Spinal cord (tissue), 10 donors: ENCODE data around the gene DZIP1L. TPM values are rescaled to one million over a fixed set of nuclear protein-coding genes. Genes with fewer than 3 reads are reported as not detected.
A peak's percentile ranks its signal among the peaks of the same experiment; 100 is the strongest.
"Not testable (repeated sequence)": the region's sequence is repeated elsewhere in the genome, so short reads cannot be mapped to it uniquely, and the experiment has no call there.

Experiments
- DNase-seq, 6 donors: peaks; one replicate each; pipeline versions ENCODE4 v3.0.0 to v3.0.0-alpha.2; 2013 to 2015; ENCODE audit warnings: low spot score in 6 of 6, low read depth in 4 of 6
- H3K27ac ChIP-seq: one replicate; pipeline ENCODE4 v1.5.1; 2013; ENCODE audit warnings: low read depth, low read length, control low read depth
- H3K27me3 ChIP-seq: one replicate; pipeline ENCODE4 v1.6.1; 2013; ENCODE audit warnings: low read length; ENCODE audit not compliant: control insufficient read depth, insufficient read depth
- H3K36me3 ChIP-seq: one replicate; pipeline ENCODE4 v1.6.1; 2013; ENCODE audit warnings: low read length; ENCODE audit not compliant: control insufficient read depth, insufficient read depth
- H3K4me1 ChIP-seq: one replicate; pipeline ENCODE4 v1.6.1; 2013; ENCODE audit warnings: low read length; ENCODE audit not compliant: control insufficient read depth, insufficient read depth
- H3K4me3 ChIP-seq: one replicate; pipeline ENCODE4 v1.5.1; 2013; ENCODE audit warnings: low read depth, low read length, control low read depth
- H3K9me3 ChIP-seq: one replicate; pipeline ENCODE4 v1.6.1; 2013; ENCODE audit warnings: low read length; ENCODE audit not compliant: control insufficient read depth, insufficient read depth
- WGBS: methylation state at CpG from one replicate; pipeline ENCODE4 v1.1.5; 2013; ENCODE audit warnings: missing lambda C conversion rate; ENCODE audit not compliant: insufficient coverage; 5-methylcytosine and 5-hydroxymethylcytosine counted together
- long read RNA-seq, 4 donors: transcript quantifications; one replicate each; lab custom pipeline, GENCODE V29; 2026
- polyA plus RNA-seq, 2 donors: library from polyadenylated mRNA; unstranded; fragments of 120-200 nt; gene quantifications; one replicate each; pipeline ENCODE4 v1.2.1, GENCODE V29; 2013; ENCODE audit not compliant: insufficient read length in 2 of 2
- total RNA-seq, 2 donors: library from RNA; depleted of rRNA in 1 of 2; stranded (reverse); fragments of 120-200 nt in 1 of 2; fragments of >200 nt in 1 of 2; gene quantifications; one replicate each; pipeline versions ENCODE4 v1.2.3 to v1.2.4, GENCODE V29; 2013 to 2014
- donor health status: healthy.

DZIP1L gene, protein sequence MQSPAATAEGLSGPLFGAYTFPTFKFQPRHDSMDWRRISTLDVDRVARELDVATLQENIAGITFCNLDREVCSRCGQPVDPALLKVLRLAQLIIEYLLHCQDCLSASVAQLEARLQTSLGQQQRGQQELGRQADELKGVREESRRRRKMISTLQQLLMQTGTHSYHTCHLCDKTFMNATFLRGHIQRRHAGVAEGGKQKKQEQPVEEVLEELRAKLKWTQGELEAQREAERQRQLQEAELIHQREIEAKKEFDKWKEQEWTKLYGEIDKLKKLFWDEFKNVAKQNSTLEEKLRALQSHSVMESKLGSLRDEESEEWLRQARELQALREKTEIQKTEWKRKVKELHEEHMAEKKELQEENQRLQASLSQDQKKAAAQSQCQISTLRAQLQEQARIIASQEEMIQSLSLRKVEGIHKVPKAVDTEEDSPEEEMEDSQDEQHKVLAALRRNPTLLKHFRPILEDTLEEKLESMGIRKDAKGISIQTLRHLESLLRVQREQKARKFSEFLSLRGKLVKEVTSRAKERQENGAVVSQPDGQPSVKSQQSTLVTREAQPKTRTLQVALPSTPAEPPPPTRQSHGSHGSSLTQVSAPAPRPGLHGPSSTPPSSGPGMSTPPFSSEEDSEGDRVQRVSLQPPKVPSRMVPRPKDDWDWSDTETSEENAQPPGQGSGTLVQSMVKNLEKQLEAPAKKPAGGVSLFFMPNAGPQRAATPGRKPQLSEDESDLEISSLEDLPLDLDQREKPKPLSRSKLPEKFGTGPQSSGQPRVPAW
- total RNA-seq: 10 to 100 TPM; 10.8 to 28.4 TPM
- polyA plus RNA-seq: 10 to 100 TPM; 14.5 to 14.8 TPM
- long read RNA-seq, donor 1, partial matches to known transcripts: 0 of 1 reads
- long read RNA-seq, donor 1, other reads (novel, unspliced or antisense): 0 of 1 reads
- long read RNA-seq, donor 2: 0 reads
- long read RNA-seq, donor 3, partial matches to known transcripts: 0 of 1 reads
- long read RNA-seq, donor 3, other reads (novel, unspliced or antisense): 0 of 1 reads
- long read RNA-seq, donor 4, partial matches to known transcripts: 0 of 1 reads
- long read RNA-seq, donor 4, other reads (novel, unspliced or antisense): 0 of 1 reads

GRCh38 chr3:138114988-138115971 is at the start of gene DZIP1L:
TSS of gene DZIP1L (minus strand) at chr3:138115608. CDS start at chr3:138103971, 11,637 bp downstream.
- DNase-seq: peak in 4 of 6 donors; percentile 36 to 87 (median 74)

DNA sequence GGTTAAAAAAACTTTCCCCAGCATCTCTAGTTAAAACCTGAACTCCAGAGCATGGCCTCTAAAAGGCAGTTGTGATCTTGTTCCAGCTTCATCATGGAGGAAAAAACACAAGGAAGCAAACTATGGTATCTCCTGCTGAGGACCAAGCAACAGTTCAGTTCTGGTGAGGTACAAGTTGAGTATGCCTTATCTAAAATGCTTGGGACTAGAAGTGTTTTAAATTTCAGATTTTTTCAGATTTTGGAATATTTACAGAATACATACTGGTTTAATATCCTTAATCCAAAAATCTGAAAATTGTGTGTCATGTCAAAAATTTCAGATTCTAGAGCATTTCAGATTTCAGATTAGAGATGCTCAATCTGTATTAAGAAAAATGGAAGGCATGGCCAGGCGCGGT is 49.7 kb upstream of the DZIP1L start:
- no peaks in the 10 kb centered on the region for H3K9me3 ChIP-seq
- no peak overlapping the region for H3K27ac ChIP-seq
- no peak for DNase-seq
- no peaks in the 10 kb centered on the region for H3K27me3 ChIP-seq
- H3K36me3 ChIP-seq: peaks cover 39% of the 10 kb centered on the region
- no peak overlapping the region for H3K4me3 ChIP-seq
- WGBS: 95% methylated on average over 2 of the region's 2 CpGs
- H3K4me1 ChIP-seq: no peaks in the 10 kb centered on the region

More at GRCh38 chr3:138114988-138115971, at the start of gene DZIP1L:
- Histone ChIP-seq H3K9me3 (no peaks in the 10 kb centered on the region), H3K36me3 (no peaks in the 10 kb centered on the region), H3K27me3 (no peaks in the 10 kb centered on the region), H3K4me1 (peaks cover 18% of the 10 kb centered on the region), H3K4me3 (peak within 1 kb of the TSS; percentile 76), H3K27ac (peak within 1 kb of the TSS; percentile 82)
- under 1% methylated on average over 82 of the region's 86 CpGs for WGBS

GRCh38 chr3:138157743-138158142 is 42.3 kb upstream of the DZIP1L start:
- Histone ChIP-seq H3K27me3 (no peaks in the 10 kb centered on the region), H3K4me3 (no peak overlapping the region), H3K36me3 (peaks cover 7% of the 10 kb centered on the region), H3K27ac (no peak overlapping the region), H3K9me3 (no peaks in the 10 kb centered on the region), H3K4me1 (no peaks in the 10 kb centered on the region)
- WGBS: no CpG with 5 or more reads among the region's 4 CpGs
- no peak for DNase-seq

- Histone ChIP-seq H3K4me3 (no peak overlapping the region), H3K36me3 (no peaks in the 10 kb centered on the region), H3K27me3 (no peaks in the 10 kb centered on the region), H3K4me1 (no peaks in the 10 kb centered on the region), H3K27ac (no peak overlapping the region), H3K9me3 (no peaks in the 10 kb centered on the region)
- DNase-seq: no peak
Observed at GRCh38 chr3:138154534-138154933, 39.1 kb upstream of the DZIP1L start.

DNA sequence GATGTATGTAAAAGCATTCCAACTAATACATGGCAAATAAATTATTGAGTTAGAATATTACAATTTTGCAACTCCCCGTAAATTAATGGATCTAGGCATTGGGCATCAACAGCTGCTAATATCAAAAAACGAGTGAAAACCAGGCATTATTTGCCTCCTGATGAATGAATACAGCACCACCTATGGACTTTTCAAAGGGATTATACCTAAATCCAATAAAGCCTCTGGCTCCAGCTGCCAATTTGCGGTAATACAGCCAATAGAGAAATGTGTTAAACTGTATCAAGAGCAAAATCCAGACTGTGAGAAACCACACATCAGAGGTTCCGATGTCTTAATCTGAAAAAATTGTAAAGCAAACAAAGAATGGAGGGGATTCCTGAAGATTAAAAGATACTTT is 33.1 kb upstream of the DZIP1L start:
- H3K9me3 ChIP-seq: no peaks in the 10 kb centered on the region
- no peaks in the 10 kb centered on the region for H3K36me3 ChIP-seq
- 78% methylated on average over 2 of the region's 4 CpGs for WGBS
- no peak overlapping the region for H3K4me3 ChIP-seq
- H3K27ac ChIP-seq: no peak overlapping the region
- no peaks in the 10 kb centered on the region for H3K27me3 ChIP-seq
- H3K4me1 ChIP-seq: no peaks in the 10 kb centered on the region
- no peak for DNase-seq

GRCh38 chr3:138142181-138142580 is 26.8 kb upstream of the DZIP1L start:
- not testable (repeated sequence) for H3K9me3 ChIP-seq, H3K27me3 ChIP-seq, H3K27ac ChIP-seq, DNase-seq, H3K36me3 ChIP-seq, H3K4me1 ChIP-seq, H3K4me3 ChIP-seq
- no CpG with 5 or more reads among the region's 3 CpGs for WGBS

DNA sequence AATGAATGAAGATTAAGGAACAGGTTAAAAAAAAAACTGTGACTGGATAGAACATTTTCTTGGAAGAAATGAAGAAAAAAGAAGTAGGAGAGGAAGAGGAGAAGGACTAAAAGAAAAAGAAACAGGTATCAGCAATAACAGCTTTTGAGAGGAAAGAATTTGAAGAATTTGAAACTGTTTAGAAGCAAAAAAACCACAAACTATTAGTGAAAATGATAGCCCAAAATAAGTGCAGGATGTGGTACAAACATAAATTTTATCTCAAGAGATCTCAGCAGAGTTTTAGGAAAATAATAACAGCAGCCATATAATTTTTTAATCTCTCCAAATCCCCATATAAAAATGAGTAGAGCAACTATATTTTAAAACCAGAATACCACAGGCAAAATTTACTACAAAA is 25.5 kb upstream of the DZIP1L start:
- Histone ChIP-seq H3K36me3 (no peaks in the 10 kb centered on the region), H3K27me3 (no peaks in the 10 kb centered on the region)

GRCh38 chr3:138139691-138140090 is 24.3 kb upstream of the DZIP1L start:
- no CpG with 5 or more reads among the region's 2 CpGs for WGBS
- DNase-seq: no peak
- H3K27ac ChIP-seq: no peak overlapping the region
- no peaks in the 10 kb centered on the region for H3K9me3 ChIP-seq
- no peak overlapping the region for H3K4me3 ChIP-seq
- H3K27me3 ChIP-seq: no peaks in the 10 kb centered on the region
- no peaks in the 10 kb centered on the region for H3K4me1 ChIP-seq
- no peaks in the 10 kb centered on the region for H3K36me3 ChIP-seq

More for the DNA sequence above, 25.5 kb upstream of the DZIP1L start:
- no peak overlapping the region for H3K27ac ChIP-seq
- H3K9me3 ChIP-seq: no peaks in the 10 kb centered on the region
- H3K4me3 ChIP-seq: no peak overlapping the region
- no peaks in the 10 kb centered on the region for H3K4me1 ChIP-seq
- DNase-seq: no peak

DNA sequence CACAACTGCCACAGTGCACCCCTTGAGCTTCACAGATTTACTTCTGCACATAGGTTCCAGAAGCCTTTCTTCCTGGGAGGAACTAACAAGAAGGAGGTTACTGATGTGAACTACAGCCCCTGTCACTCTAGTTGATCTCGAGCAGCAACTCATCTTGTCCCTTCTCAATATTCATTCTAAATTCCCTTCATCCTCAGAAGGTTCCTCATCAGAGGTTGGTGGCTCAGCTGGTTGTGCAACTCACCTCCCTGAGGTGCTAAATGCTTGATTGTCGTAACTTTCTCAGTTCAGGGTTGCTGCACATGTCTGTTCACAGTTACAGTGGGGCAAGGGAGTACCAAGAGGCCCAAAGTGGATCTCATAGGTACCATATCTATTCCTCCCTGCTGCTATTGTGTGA is 22.5 kb upstream of the DZIP1L start:
- Histone ChIP-seq H3K36me3 (no peaks in the 10 kb centered on the region), H3K27ac (no peak overlapping the region), H3K4me1 (no peaks in the 10 kb centered on the region)

More for the DNA sequence above, 22.5 kb upstream of the DZIP1L start:
- no CpG with 5 or more reads among the region's 2 CpGs for WGBS
- H3K4me3 ChIP-seq: no peak overlapping the region
- DNase-seq: no peak
- H3K9me3 ChIP-seq: no peaks in the 10 kb centered on the region
- no peaks in the 10 kb centered on the region for H3K27me3 ChIP-seq
